Parathyroid adenoma (tissue), 2 donors: ENCODE measurements around the gene TEAD4.

ENCODE experiments used
- H2AFZ ChIP-seq: fragments of 300-600 bp; sonication (generic); one replicate; pipeline ENCODE4 v1.7.0; 2017; ENCODE audit warnings: antibody characterized with exemption, mild to moderate bottlenecking
- H3K27ac ChIP-seq: fragments of 300-600 bp; sonication (generic); one replicate; pipeline ENCODE4 v1.7.0; 2017
- H3K27me3 ChIP-seq: fragments of 300-600 bp; sonication (generic); one replicate; pipeline ENCODE4 v1.7.0; 2017; ENCODE audit warnings: low read length; ENCODE audit not compliant: control insufficient read depth, insufficient read depth
- H3K36me3 ChIP-seq: fragments of 300-600 bp; sonication (generic); one replicate; pipeline ENCODE4 v1.7.0; 2017; ENCODE audit warnings: low read length; ENCODE audit not compliant: control insufficient read depth, insufficient read depth
- H3K4me1 ChIP-seq: fragments of 300-600 bp; sonication (generic); one replicate; pipeline ENCODE4 v1.7.0; 2017; ENCODE audit warnings: control low read depth
- H3K4me2 ChIP-seq: fragments of 300-600 bp; sonication (generic); one replicate; pipeline ENCODE4 v1.7.0; 2017; ENCODE audit warnings: low read length
- H3K4me3 ChIP-seq: fragments of 300-600 bp; sonication (generic); one replicate; pipeline ENCODE4 v1.7.0; 2017; ENCODE audit warnings: low read depth, low read length
- H3K79me2 ChIP-seq: fragments of 300-600 bp; sonication (generic); one replicate; pipeline ENCODE4 v1.7.0; 2017; ENCODE audit warnings: control low read depth
- H3K9ac ChIP-seq: fragments of 300-600 bp; sonication (generic); one replicate; pipeline ENCODE4 v1.7.0; 2017; ENCODE audit warnings: mild to moderate bottlenecking
- H3K9me3 ChIP-seq: fragments of 300-600 bp; sonication (generic); one replicate; pipeline ENCODE4 v1.7.0; 2017; ENCODE audit warnings: low read length; ENCODE audit not compliant: control insufficient read depth
- TF ChIP-seq, protein P1 (sequence below): fragments of 300-600 bp; sonication (generic); IDR thresholded peaks from one replicate; pipeline ENCODE4 v1.7.0; 2017; ENCODE audit warnings: antibody characterized with exemption, mild to moderate bottlenecking
- donor health status: primary hyperparathyroidism.

TEAD4 gene

DNA sequence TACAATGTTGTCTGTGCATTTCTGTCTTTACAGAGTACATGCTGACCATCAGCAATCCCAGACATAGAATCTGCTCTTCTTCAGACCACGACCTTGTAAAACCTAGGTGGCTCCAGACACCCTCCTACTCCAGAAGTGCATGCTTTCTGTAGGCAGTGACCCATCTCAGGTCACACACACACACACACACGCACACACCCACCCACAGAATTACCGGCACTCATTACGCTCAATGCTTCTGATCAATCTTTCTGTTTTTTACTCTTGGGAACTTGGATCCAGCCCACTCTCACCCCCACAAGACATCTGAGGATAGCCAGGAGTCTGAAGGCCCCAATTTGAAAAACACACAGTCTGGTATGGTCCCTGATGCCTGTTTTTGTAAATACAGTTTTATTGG lies 110.5 kb downstream of the TEAD4 start:
- Histone ChIP-seq H3K9ac (no peak overlapping the region), H3K4me1 (peaks cover 55% of the 10 kb centered on the region), H3K4me3 (no peak overlapping the region), H3K4me2 (no peak overlapping the region), H3K79me2 (peaks cover 7% of the 10 kb centered on the region), H2AFZ (peak overlapping the region; percentile 41), H3K36me3 (no peaks in the 10 kb centered on the region), H3K27ac (no peak overlapping the region), H3K27me3 (no peaks in the 10 kb centered on the region), H3K9me3 (no peaks in the 10 kb centered on the region)
- TF ChIP-seq, protein P1, sequence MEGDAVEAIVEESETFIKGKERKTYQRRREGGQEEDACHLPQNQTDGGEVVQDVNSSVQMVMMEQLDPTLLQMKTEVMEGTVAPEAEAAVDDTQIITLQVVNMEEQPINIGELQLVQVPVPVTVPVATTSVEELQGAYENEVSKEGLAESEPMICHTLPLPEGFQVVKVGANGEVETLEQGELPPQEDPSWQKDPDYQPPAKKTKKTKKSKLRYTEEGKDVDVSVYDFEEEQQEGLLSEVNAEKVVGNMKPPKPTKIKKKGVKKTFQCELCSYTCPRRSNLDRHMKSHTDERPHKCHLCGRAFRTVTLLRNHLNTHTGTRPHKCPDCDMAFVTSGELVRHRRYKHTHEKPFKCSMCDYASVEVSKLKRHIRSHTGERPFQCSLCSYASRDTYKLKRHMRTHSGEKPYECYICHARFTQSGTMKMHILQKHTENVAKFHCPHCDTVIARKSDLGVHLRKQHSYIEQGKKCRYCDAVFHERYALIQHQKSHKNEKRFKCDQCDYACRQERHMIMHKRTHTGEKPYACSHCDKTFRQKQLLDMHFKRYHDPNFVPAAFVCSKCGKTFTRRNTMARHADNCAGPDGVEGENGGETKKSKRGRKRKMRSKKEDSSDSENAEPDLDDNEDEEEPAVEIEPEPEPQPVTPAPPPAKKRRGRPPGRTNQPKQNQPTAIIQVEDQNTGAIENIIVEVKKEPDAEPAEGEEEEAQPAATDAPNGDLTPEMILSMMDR: no peak

DNA sequence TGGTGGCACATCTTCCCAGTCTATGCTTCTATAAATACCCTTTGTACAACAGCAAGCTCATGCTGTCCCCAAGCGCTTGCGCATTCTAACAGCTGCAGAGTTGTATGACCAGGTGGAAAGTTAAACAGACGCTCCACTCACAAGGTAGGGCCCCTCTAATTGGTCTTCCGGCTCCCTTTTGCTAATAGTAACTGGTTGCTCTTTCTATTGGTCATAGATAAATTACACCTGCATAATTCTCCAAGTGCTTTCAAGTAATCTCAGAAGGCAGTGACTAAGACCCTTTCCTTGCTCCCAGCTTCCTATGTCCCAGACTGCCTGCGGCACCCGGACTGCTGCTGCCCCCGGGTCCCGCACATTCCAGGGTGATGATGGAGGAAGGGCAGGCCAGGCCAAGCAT lies 111.9 kb downstream of the TEAD4 start:
- H3K9me3 ChIP-seq: no peaks in the 10 kb centered on the region
- no peak overlapping the region for H3K9ac ChIP-seq
- no peak overlapping the region for H3K4me2 ChIP-seq
- no peaks in the 10 kb centered on the region for H3K27me3 ChIP-seq
- H3K27ac ChIP-seq: no peak overlapping the region
- peaks cover 7% of the 10 kb centered on the region for H3K79me2 ChIP-seq
- TF ChIP-seq, protein P1: no peak
- H3K36me3 ChIP-seq: no peaks in the 10 kb centered on the region
- peaks cover 55% of the 10 kb centered on the region for H3K4me1 ChIP-seq
- no peak overlapping the region for H2AFZ ChIP-seq
- no peak overlapping the region for H3K4me3 ChIP-seq

GRCh38 chr12:3071710-3072109 lies 112.5 kb downstream of the TEAD4 start:
- Histone ChIP-seq H3K79me2 (peaks cover 7% of the 10 kb centered on the region), H3K4me2 (no peak overlapping the region), H3K4me1 (peaks cover 52% of the 10 kb centered on the region), H3K27ac (no peak overlapping the region), H3K4me3 (no peak overlapping the region), H2AFZ (no peak overlapping the region), H3K9ac (no peak overlapping the region), H3K27me3 (no peaks in the 10 kb centered on the region), H3K9me3 (no peaks in the 10 kb centered on the region), H3K36me3 (no peaks in the 10 kb centered on the region)
- TF ChIP-seq, protein P1: no peak

GRCh38 chr12:3073438-3074250 lies 114.4 kb downstream of the TEAD4 start:
- no peaks in the 10 kb centered on the region for H3K9me3 ChIP-seq
- no peak overlapping the region for H3K4me3 ChIP-seq
- peak overlapping the region; percentile 57 for H2AFZ ChIP-seq
- peak overlapping the region; percentile 2 for H3K27ac ChIP-seq
- peak overlapping the region; percentile 38 for H3K4me2 ChIP-seq
- H3K9ac ChIP-seq: no peak overlapping the region
- TF ChIP-seq, protein P1: peak; percentile 100
- peaks cover 7% of the 10 kb centered on the region for H3K79me2 ChIP-seq
- no peaks in the 10 kb centered on the region for H3K27me3 ChIP-seq
- H3K36me3 ChIP-seq: no peaks in the 10 kb centered on the region
- peaks cover 39% of the 10 kb centered on the region for H3K4me1 ChIP-seq

GRCh38 chr12:3075315-3075714 lies 116.1 kb downstream of the TEAD4 start:
- no peak overlapping the region for H3K27ac ChIP-seq

More at GRCh38 chr12:3075315-3075714, 116.1 kb downstream of the TEAD4 start:
- Histone ChIP-seq H2AFZ (no peak overlapping the region), H3K27me3 (no peaks in the 10 kb centered on the region), H3K9ac (no peak overlapping the region), H3K4me3 (no peak overlapping the region), H3K4me1 (peaks cover 29% of the 10 kb centered on the region), H3K79me2 (peaks cover 10% of the 10 kb centered on the region), H3K9me3 (no peaks in the 10 kb centered on the region), H3K4me2 (no peak overlapping the region), H3K36me3 (no peaks in the 10 kb centered on the region)
- TF ChIP-seq, protein P1: no peak
